Thyroid gland (tissue), 4 donors: ENCODE data around the gene ADARB2.
"Not testable (repeated sequence)": the region's sequence is repeated elsewhere in the genome, so short reads cannot be mapped to it uniquely, and the experiment has no call there.

Experiments
- CTCF ChIP-seq, 6 experiments: fragments of 200-600 bp in 3 of 6; fragments of 450-650 bp in 3 of 6; sonication (generic) in 3 of 6; IDR thresholded peaks; one replicate each; pipeline ENCODE4 v1.5.1; 2016 to 2019; ENCODE audit warnings: antibody characterized with exemption in 6 of 6, mild to moderate bottlenecking in 2 of 6, inconsistent platforms in 1 of 6, moderate library complexity in 1 of 6
- POLR2A ChIP-seq, 2 donors: fragments of 450-650 bp; IDR thresholded peaks; one replicate each; pipeline ENCODE4 v1.6.1; 2017; ENCODE audit warnings: antibody characterized with exemption in 2 of 2, mild to moderate bottlenecking in 2 of 2, moderate library complexity in 1 of 2

GRCh38 chr10:1398116-1398515, 339.2 kb downstream of the ADARB2 start:
- not testable (repeated sequence) for TF ChIP-seq CTCF, POLR2A (IDR thresholded peaks at IDR 0.05)
